ENCODE results near the gene EGFLAM. TPM values are rescaled to one million over a fixed set of nuclear protein-coding genes. Genes with fewer than 3 reads are reported as not detected.

The EGFLAM gene
- total RNA-seq, 1 experiment from 2014 or later: 0.33 TPM

DNA sequence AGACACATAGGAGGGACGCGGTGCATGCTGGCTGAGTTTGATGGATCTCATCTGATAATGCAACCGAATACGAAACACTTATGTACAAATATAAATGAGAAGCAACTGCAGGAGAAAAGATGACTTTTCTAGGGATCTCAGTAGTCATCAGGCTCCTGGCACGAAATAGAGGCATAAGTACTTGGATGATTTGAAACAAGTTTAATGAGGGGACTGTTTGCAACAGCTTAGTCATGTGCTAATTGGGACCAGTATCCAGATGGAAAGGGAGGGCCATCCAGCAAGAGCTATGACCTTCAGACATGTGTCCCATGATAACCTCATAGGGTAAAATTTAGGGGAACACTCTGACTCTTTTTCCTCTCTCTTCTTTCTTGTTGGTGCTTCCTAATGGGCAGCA, 123.0 kb downstream of the EGFLAM start:
- Histone ChIP-seq H3K14ac (ENCODE audit: insufficient read depth, low read length) (no peak overlapping the region), H3K79me1 (ENCODE audit: insufficient read depth, low read depth, low read length, poor library complexity, severe bottlenecking) (no peaks in the 10 kb centered on the region), H3K27me3 (ENCODE audit: insufficient read depth, low read length) (peaks cover 2% of the 10 kb centered on the region; the same call in 1 of the 2 replicates), H2BK20ac (ENCODE audit: low read depth, low read length, poor library complexity, severe bottlenecking) (no peak overlapping the region), H2BK5ac (ENCODE audit: insufficient read length, low read length) (no peak overlapping the region), H2AFZ (ENCODE audit: low read length) (no peak overlapping the region), H2BK120ac (ENCODE audit: low read depth, low read length, poor library complexity, severe bottlenecking) (no peak overlapping the region), H3K23ac (ENCODE audit: insufficient read length, low read depth, low read length) (no peak overlapping the region), H2AK5ac (ENCODE audit: insufficient read length, low read length) (no peak overlapping the region), H3K4me2 (ENCODE audit: insufficient read depth, insufficient read length, low read length) (no peak overlapping the region), H3K18ac (ENCODE audit: insufficient read length, low read depth, low read length) (no peak overlapping the region), H3K9ac (ENCODE audit: extremely low read depth, insufficient read length, low read length) (no peak overlapping the region), H3K4me1 (ENCODE audit: insufficient read depth, low read length) (peaks cover 10% of the 10 kb centered on the region; the same call in 1 of the 2 replicates), H2BK15ac (ENCODE audit: low read depth, low read length) (no peak overlapping the region), H3K4ac (ENCODE audit: low read depth, low read length) (no peak overlapping the region), H3T11ph (ENCODE audit: low read length) (no peak overlapping the region), H4K20me1 (ENCODE audit: control insufficient read depth, insufficient read depth, insufficient read length) (no peaks in the 10 kb centered on the region), H4K5ac (ENCODE audit: insufficient read length, low read depth, low read length) (no peak overlapping the region), H4K8ac (replicated peaks; ENCODE audit: insufficient read length, low read depth, low read length) (no peak overlapping the region), H2BK12ac (ENCODE audit: insufficient read length, low read depth, low read length) (no peak overlapping the region), H3K79me2 (ENCODE audit: insufficient read depth, low read length) (no peaks in the 10 kb centered on the region), H4K91ac (ENCODE audit: insufficient read length, low read depth, low read length) (no peak overlapping the region), H3K56ac (ENCODE audit: insufficient read length, low read depth, low read length) (no peak overlapping the region), H3K9me3 (ENCODE audit: control insufficient read depth, low read depth, low read length) (no peaks in the 10 kb centered on the region), H3K23me2 (ENCODE audit: insufficient read length, low read depth, low read length, poor library complexity, severe bottlenecking) (no peaks in the 10 kb centered on the region), H3K27ac (ENCODE audit: insufficient read length, low read depth, low read length) (no peak overlapping the region)
- no peaks in the 10 kb centered on the region for H3K36me3 Mint-ChIP-seq (ENCODE audit: insufficient read depth in 1 of 3, low read depth in 3 of 3)
- H3K4me3 Mint-ChIP-seq: no peak overlapping the region
- no peaks in the 10 kb centered on the region; a peak in 1 of 5 replicates for H3K9me3 Mint-ChIP-seq
- WGBS (ENCODE audit: extremely low coverage, insufficient read length, low lambda C conversion rate): no CpG with 5 or more reads among the region's 5 CpGs
- H3K27ac Mint-ChIP-seq: no peak overlapping the region
- TF ChIP-seq, protein P1, sequence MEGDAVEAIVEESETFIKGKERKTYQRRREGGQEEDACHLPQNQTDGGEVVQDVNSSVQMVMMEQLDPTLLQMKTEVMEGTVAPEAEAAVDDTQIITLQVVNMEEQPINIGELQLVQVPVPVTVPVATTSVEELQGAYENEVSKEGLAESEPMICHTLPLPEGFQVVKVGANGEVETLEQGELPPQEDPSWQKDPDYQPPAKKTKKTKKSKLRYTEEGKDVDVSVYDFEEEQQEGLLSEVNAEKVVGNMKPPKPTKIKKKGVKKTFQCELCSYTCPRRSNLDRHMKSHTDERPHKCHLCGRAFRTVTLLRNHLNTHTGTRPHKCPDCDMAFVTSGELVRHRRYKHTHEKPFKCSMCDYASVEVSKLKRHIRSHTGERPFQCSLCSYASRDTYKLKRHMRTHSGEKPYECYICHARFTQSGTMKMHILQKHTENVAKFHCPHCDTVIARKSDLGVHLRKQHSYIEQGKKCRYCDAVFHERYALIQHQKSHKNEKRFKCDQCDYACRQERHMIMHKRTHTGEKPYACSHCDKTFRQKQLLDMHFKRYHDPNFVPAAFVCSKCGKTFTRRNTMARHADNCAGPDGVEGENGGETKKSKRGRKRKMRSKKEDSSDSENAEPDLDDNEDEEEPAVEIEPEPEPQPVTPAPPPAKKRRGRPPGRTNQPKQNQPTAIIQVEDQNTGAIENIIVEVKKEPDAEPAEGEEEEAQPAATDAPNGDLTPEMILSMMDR (conservative IDR thresholded peaks at IDR 0.05): no peak
- peaks cover 36 to 49% of the 10 kb centered on the region in 2 experiments for H3K4me1 Mint-ChIP-seq
- no peak for DNase-seq
- peaks cover 7% of the 10 kb centered on the region for H3K27me3 Mint-ChIP-seq (ENCODE audit: low read depth)
